A673 (cell line): ENCODE data around the gene ZNF213. TPM values are rescaled to one million over a fixed set of nuclear protein-coding genes. Genes with fewer than 3 reads are reported as not detected.

Experiments used
- BruUV-seq: library from RNA; stranded (reverse); fragments of 400-500 nt; replicated peaks from 2 replicates; lab custom pipeline; 2021; lab: Mats Ljungman, UMichigan
- CTCF ChIA-PET: fragments of 300-600 bp; sonication (Branson Sonifier 250); formaldehyde crosslinking; loops from one replicate; lab custom pipeline; 2022; ENCODE audit warnings: antibody characterized with exemption; lab: Charles Lee
- POLR2A ChIA-PET: fragments of 300-600 bp; sonication (Branson Sonifier 250); formaldehyde crosslinking; loops from one replicate; lab custom pipeline; 2022; ENCODE audit warnings: antibody characterized with exemption; ENCODE audit not compliant: low non-redundant PET; lab: Charles Lee
- DNase-seq: peaks from one replicate; pipeline ENCODE4 v3.0.0-alpha.2; 2015; ENCODE audit warnings: low spot score
- H3K27ac ChIP-seq: fragments of 200-600 bp; sonication (generic); 2 replicates; pipeline ENCODE4 v1.5.1; 2016; ENCODE audit warnings: mixed run types, low read depth, mild to moderate bottlenecking, mixed read lengths, antibody characterized with exemption, low read length; ENCODE audit not compliant: poor library complexity, severe bottlenecking
- H3K27me3 ChIP-seq: fragments of 200-600 bp; sonication (generic); replicated peaks from 2 replicates; pipeline ENCODE4 v1.6.1; 2017; ENCODE audit warnings: mixed run types, low read depth, mild to moderate bottlenecking, mixed read lengths, antibody characterized with exemption, low read length; ENCODE audit not compliant: insufficient read depth, poor library complexity
- H3K36me3 ChIP-seq: fragments of 200-600 bp; sonication (generic); 2 replicates; pipeline ENCODE4 v1.6.1; 2016; ENCODE audit warnings: mixed run types, mild to moderate bottlenecking, mixed read lengths, antibody characterized with exemption, low read length; ENCODE audit not compliant: insufficient read depth, poor library complexity, severe bottlenecking
- H3K4me1 ChIP-seq: fragments of 200-600 bp; sonication (generic); 2 replicates; pipeline ENCODE4 v1.6.1; 2017; ENCODE audit warnings: mixed run types, mild to moderate bottlenecking, mixed read lengths, antibody characterized with exemption, low read length; ENCODE audit not compliant: insufficient read depth, poor library complexity, severe bottlenecking
- H3K4me3 ChIP-seq: fragments of 200-600 bp; sonication (generic); 2 replicates; pipeline ENCODE4 v1.5.1; 2016; ENCODE audit warnings: low read depth, mixed run types, mild to moderate bottlenecking, mixed read lengths, low read length; ENCODE audit not compliant: poor library complexity, severe bottlenecking
- H3K9me3 ChIP-seq: fragments of 200-600 bp; sonication (generic); 2 replicates; pipeline ENCODE4 v1.6.1; 2016; ENCODE audit warnings: mixed run types, low read depth, mild to moderate bottlenecking, mixed read lengths, antibody characterized with exemption, low read length; ENCODE audit not compliant: poor library complexity, severe bottlenecking
- CTCF ChIP-seq: fragments of 300-800, 200-600 bp; sonication (generic); conservative IDR thresholded peaks from 2 replicates; pipeline ENCODE4 v1.5.1; 2017; ENCODE audit warnings: low read depth, mild to moderate bottlenecking, antibody characterized with exemption, low read length, moderate library complexity, mixed read lengths
- EZH2 ChIP-seq: fragments of 200-600 bp; sonication (generic); IDR thresholded peaks from 2 replicates; pipeline ENCODE4 v1.6.1; 2017; ENCODE audit warnings: borderline replicate concordance, low read depth, mild to moderate bottlenecking, mixed read lengths, antibody characterized with exemption, low read length; ENCODE audit not compliant: poor library complexity, severe bottlenecking
- intact Hi-C: fragments of 100-400 bp; cut with micrococcal nuclease; formaldehyde crosslinking; loops from one replicate; pipeline ENCODE4 v1.10.0; 2022; ENCODE audit not compliant: unreplicated experiment
- total RNA-seq: library from RNA; stranded (reverse); gene quantifications from 2 replicates; pipeline ENCODE4 v1.2.3, GENCODE V29; 2021

The ZNF213 gene
- total RNA-seq, 1 experiment from 2014 or later, result 16.0 TPM

- POLR2A ChIA-PET, result no interaction called here
- CTCF ChIA-PET, result interaction anchor here (0.6 kb wide), 1 partner anchor 86 kb away, joined by 3 read pairs; no protein-coding TSS in a partner anchor
These were observed 16.5 kb upstream of the ZNF213 start for GRCh38 chr16:3118204-3118790.

GRCh38 chr16:3118846-3119245, 16.0 kb upstream of the ZNF213 start:
- Histone ChIP-seq H3K36me3 (peaks cover 8% of the 10 kb centered on the region), H3K27ac (no peak overlapping the region), H3K27me3 (no peaks in the 10 kb centered on the region), H3K4me1 (peaks cover 5% of the 10 kb centered on the region), H3K4me3 (no peak overlapping the region), H3K9me3 (no peaks in the 10 kb centered on the region)
- TF ChIP-seq CTCF (no peak), EZH2 (no peak)
- BruUV-seq, result no TSS peak
- intact Hi-C loops, result no loop called here
- DNase-seq, result no peak
- ChIA-PET CTCF (interaction anchor here (0.6 kb wide), 1 partner anchor 87 kb away, joined by 3 read pairs; no protein-coding TSS in a partner anchor), POLR2A (no interaction called here)

More at GRCh38 chr16:3118204-3118790, 16.5 kb upstream of the ZNF213 start:
- no TSS peak for BruUV-seq
- Histone ChIP-seq H3K9me3 (no peaks in the 10 kb centered on the region), H3K4me1 (peaks cover 10% of the 10 kb centered on the region), H3K27ac (no peak overlapping the region), H3K36me3 (peaks cover 8% of the 10 kb centered on the region), H3K27me3 (no peaks in the 10 kb centered on the region), H3K4me3 (no peak overlapping the region)
- no peak for DNase-seq
- intact Hi-C loops, result no loop called here
- TF ChIP-seq EZH2, result no peak

- POLR2A ChIA-PET, result no interaction called here
- intact Hi-C loops, result no loop called here
- BruUV-seq, result no TSS peak
These were observed 15.5 kb upstream of the ZNF213 start for GRCh38 chr16:3119286-3119685.

More at GRCh38 chr16:3119286-3119685, 15.5 kb upstream of the ZNF213 start:
- no peak for TF ChIP-seq EZH2
- no peak for TF ChIP-seq CTCF
- no peak overlapping the region for H3K4me3 ChIP-seq
- peaks cover 8% of the 10 kb centered on the region for H3K36me3 ChIP-seq
- no peak overlapping the region for H3K27ac ChIP-seq
- H3K4me1 ChIP-seq, result peaks cover under 1% of the 10 kb centered on the region
- H3K9me3 ChIP-seq, result no peaks in the 10 kb centered on the region
- DNase-seq, result no peak
- H3K27me3 ChIP-seq, result no peaks in the 10 kb centered on the region
- CTCF ChIA-PET, result interaction anchor here (0.6 kb wide), 1 partner anchor 87 kb away, joined by 3 read pairs; no protein-coding TSS in a partner anchor
